HEK293T (cell line): ENCODE data around the gene NTN1.

Source experiments
- CTCF ChIA-PET: fragments of 350-600 bp; formaldehyde crosslinking; extraction: SDS; loops from one replicate; lab custom pipeline; 2021; ENCODE audit warnings: antibody characterized with exemption, inconsistent platforms; lab: Yijun Ruan, JAX
- POLR2A ChIA-PET: fragments of 350-600 bp; formaldehyde crosslinking; extraction: SDS; loops from one replicate; lab custom pipeline; 2020; ENCODE audit warnings: antibody characterized with exemption, inconsistent platforms; lab: Yijun Ruan, JAX
- DNase-seq: peaks from one replicate; pipeline ENCODE4 v3.0.0; 2012; ENCODE audit warnings: mixed read lengths; ENCODE audit errors: extremely low spot score
- ARNT ChIP-seq: fragments of 450-650 bp; IDR thresholded peaks from 2 replicates; pipeline ENCODE4 v1.6.1; 2017; ENCODE audit warnings: mild to moderate bottlenecking
- BHLHE40 ChIP-seq: fragments of 450-650 bp; IDR thresholded peaks from 2 replicates; pipeline ENCODE4 v1.6.1; 2016; ENCODE audit warnings: mild to moderate bottlenecking, moderate library complexity, borderline replicate concordance
- CTBP1 ChIP-seq: fragments of 450-650 bp; IDR thresholded peaks from 2 replicates; pipeline ENCODE4 v1.6.1; 2016; ENCODE audit warnings: borderline replicate concordance
- ELF4 ChIP-seq: fragments of 450-650 bp; IDR thresholded peaks from 2 replicates; pipeline ENCODE4 v1.6.1; 2017; ENCODE audit warnings: antibody characterized with exemption
- FOXA1 ChIP-seq: fragments of 450-650 bp; IDR thresholded peaks from 2 replicates; pipeline ENCODE4 v1.6.1; 2016; ENCODE audit warnings: mild to moderate bottlenecking
- FOXK2 ChIP-seq: fragments of 450-650 bp; IDR thresholded peaks from 2 replicates; pipeline ENCODE4 v1.6.1; 2016; ENCODE audit warnings: mild to moderate bottlenecking
- FOXM1 ChIP-seq: fragments of 450-650 bp; IDR thresholded peaks from 2 replicates; pipeline ENCODE4 v1.6.1; 2017; ENCODE audit warnings: mild to moderate bottlenecking, borderline replicate concordance
- HDGF ChIP-seq: fragments of 450-650 bp; IDR thresholded peaks from 2 replicates; pipeline ENCODE4 v1.6.1; 2017; ENCODE audit warnings: antibody characterized with exemption, borderline replicate concordance
- L3MBTL2 ChIP-seq: fragments of 450-650 bp; conservative IDR thresholded peaks from 2 replicates; pipeline ENCODE4 v1.6.1; 2016; ENCODE audit warnings: mild to moderate bottlenecking
- LEF1 ChIP-seq: fragments of 450-650 bp; IDR thresholded peaks from 2 replicates; pipeline ENCODE4 v1.6.1; 2017; ENCODE audit warnings: mild to moderate bottlenecking, borderline replicate concordance
- NFRKB ChIP-seq: fragments of 450-650 bp; IDR thresholded peaks from 2 replicates; pipeline ENCODE4 v1.6.1; 2016; ENCODE audit warnings: mild to moderate bottlenecking, moderate library complexity
- SP1 ChIP-seq: fragments of 450-650 bp; IDR thresholded peaks from 2 replicates; pipeline ENCODE4 v1.6.1; 2017
- SUZ12 ChIP-seq: fragments of 450-650 bp; IDR thresholded peaks from 2 replicates; pipeline ENCODE4 v1.6.1; 2016; ENCODE audit warnings: mild to moderate bottlenecking
- TARDBP ChIP-seq: fragments of 450-650 bp; IDR thresholded peaks from 2 replicates; pipeline ENCODE4 v1.6.1; 2016
- ZNF384 ChIP-seq: fragments of 450-650 bp; IDR thresholded peaks from 2 replicates; pipeline ENCODE4 v1.6.1; 2016
- TF ChIP-seq, protein P1 (sequence below): fragments of 450-650 bp; IDR thresholded peaks from 2 replicates; pipeline ENCODE4 v1.6.1; 2016

The NTN1 gene

GRCh38 chr17:9131371-9131770 is 110.1 kb downstream of the NTN1 start:
- TF ChIP-seq NFRKB (no peak), LEF1 (no peak), ZNF384 (no peak), SUZ12 (no peak), FOXM1 (no peak), BHLHE40 (no peak), TARDBP (no peak), SP1 (no peak), FOXA1 (no peak), ELF4 (no peak), CTBP1 (no peak), FOXK2 (no peak), ARNT (no peak), HDGF (no peak), L3MBTL2 (no peak)
- TF ChIP-seq, protein P1, sequence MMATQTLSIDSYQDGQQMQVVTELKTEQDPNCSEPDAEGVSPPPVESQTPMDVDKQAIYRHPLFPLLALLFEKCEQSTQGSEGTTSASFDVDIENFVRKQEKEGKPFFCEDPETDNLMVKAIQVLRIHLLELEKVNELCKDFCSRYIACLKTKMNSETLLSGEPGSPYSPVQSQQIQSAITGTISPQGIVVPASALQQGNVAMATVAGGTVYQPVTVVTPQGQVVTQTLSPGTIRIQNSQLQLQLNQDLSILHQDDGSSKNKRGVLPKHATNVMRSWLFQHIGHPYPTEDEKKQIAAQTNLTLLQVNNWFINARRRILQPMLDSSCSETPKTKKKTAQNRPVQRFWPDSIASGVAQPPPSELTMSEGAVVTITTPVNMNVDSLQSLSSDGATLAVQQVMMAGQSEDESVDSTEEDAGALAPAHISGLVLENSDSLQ, result no peak
- ChIA-PET CTCF (no interaction called here), POLR2A (no interaction called here)
- DNase-seq, result no peak

DNA sequence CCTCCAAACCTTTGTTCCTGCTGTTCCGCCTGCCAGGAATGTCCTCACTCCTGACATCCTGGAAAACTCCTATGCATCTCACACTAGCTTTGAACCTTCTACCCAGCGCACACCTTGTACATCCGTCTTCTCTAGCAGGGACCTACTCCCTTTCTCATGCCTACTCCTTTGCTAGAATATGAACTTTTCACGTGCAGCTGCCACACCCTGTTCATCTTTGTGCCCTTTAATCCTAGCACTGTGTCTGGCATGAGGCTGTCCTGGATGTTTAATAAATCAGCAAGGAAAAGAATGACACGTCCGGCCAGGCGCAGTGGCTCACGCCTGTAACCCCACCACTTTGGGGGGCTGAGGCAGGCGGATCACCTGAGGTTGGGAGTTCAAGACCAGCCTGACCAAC is 111.0 kb downstream of the NTN1 start:
- no peak for DNase-seq
- POLR2A ChIA-PET, result no interaction called here
- TF ChIP-seq ELF4 (no peak), L3MBTL2 (no peak), TARDBP (no peak)
- CTCF ChIA-PET, result no interaction called here

GRCh38 chr17:9132944-9133610 is 111.8 kb downstream of the NTN1 start:
- POLR2A ChIA-PET, result interaction anchor here (1.5 kb wide), 1 partner anchor 18 kb away, joined by 4 read pairs; no protein-coding TSS in a partner anchor
- no peak for TF ChIP-seq SP1
- TF ChIP-seq L3MBTL2, result no peak
- no peak for TF ChIP-seq TARDBP
- no peak for TF ChIP-seq FOXM1
- no peak for TF ChIP-seq ELF4
- no peak for TF ChIP-seq SUZ12
- no peak for TF ChIP-seq BHLHE40
- TF ChIP-seq FOXA1, result no peak
- TF ChIP-seq ZNF384, result no peak
- no peak for TF ChIP-seq ARNT
- no peak for TF ChIP-seq NFRKB
- no peak for TF ChIP-seq FOXK2
- no peak for TF ChIP-seq CTBP1
- TF ChIP-seq, protein P1, result no peak
- no peak for TF ChIP-seq LEF1
- TF ChIP-seq HDGF, result no peak
- CTCF ChIA-PET, result interaction anchor here (0.7 kb wide), 1 partner anchor 138 kb away, joined by 3 read pairs; no protein-coding TSS in a partner anchor
- DNase-seq, result no peak

DNA sequence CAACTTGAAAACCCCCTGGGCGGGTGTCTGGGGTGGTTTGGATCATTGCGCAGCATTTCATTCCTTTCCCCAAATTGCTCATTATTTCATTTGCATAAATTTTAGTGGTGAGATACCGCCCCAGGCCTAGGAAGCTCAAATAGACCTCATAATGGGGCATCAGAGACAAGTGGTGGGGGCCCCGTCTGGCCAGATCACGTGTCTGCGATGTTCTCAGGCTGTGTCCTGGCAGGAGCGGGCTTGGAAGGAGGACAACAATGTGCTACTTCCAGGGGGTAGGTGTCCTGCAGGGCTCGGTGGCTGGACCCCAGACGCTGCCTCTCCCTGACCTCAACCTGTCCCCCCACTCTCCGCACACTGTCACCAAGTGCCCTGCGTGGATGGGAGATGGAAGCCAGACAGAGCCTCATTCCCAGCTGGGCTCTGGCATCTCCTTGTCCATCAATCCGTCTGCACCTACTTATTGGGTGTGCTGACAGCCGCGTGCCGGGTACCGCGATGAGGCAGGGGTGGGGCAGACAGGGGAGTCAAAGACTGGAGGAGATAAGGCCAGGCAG is 116.9 kb downstream of the NTN1 start:
- TF ChIP-seq, protein P1, result 0 out of 2 replicates have a peak, but pooled peaks have one; percentile 4
- TF ChIP-seq BHLHE40, result no peak
- ChIA-PET POLR2A (no interaction called here), CTCF (no interaction called here)
- no peak for DNase-seq

DNA sequence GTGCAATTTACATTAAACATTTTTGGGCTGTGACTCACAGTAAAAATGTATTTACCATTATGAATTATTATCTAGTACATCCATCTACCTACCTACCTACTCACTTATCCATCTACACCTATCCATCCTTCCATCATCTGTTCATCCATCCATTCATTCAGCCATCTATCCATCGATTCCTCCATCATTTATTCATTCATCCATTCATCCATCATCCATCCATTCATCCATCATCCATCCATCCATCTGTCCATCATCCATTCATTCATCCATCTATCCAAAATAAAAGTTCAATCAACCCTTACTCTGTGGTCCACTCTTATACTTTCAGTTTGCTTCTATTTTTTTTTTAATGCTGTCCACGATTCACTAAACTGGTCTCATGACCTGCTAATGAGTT is 118.4 kb downstream of the NTN1 start:
- DNase-seq, result no peak
- ChIA-PET POLR2A (no interaction called here), CTCF (no interaction called here)
- TF ChIP-seq, protein P1, result peak; percentile 11; the same call in 1 of the 2 replicates
- no peak for TF ChIP-seq ARNT
- TF ChIP-seq SUZ12, result no peak
- no peak for TF ChIP-seq FOXA1

DNA sequence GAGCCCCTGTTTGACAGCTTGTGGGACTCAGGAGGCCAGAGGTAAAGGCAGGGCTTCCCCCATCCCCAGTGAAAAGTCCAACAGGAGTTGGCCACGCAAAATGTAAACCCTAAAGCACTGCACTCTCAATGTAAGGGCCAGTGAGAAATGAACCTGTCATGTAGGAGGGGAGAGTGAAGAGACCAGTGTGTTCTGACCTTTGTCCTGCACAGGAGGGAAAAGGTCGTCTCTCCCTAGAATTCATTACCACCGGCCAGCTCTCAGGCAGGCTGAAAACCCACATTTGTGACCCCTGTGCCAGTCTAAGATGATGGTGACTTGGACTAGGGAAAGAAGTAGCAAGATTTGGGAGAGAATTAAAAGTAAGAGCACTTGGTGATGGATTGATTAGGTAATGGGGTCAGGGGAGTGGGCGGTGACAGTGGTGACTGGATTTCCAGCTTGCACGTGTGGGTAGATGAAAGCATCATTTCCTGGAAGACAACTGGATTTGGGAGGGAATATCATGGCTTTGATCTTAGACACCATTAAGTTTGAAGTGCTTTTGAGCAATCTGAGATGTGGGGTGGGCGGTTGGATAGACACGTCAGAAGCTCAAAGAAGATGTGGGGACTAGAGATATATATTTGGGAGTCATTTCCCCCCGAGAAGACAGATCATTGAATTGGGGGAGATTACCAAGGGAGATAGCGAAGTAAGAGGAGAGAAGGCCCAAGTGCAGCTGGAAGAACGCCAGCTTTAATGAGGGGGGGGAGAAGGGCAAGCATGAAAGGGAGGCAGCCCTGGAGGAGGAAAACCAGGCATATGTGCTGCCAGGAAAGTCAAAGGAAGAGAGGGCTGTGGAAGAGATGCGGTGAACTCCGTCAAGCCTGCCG is 119.5 kb downstream of the NTN1 start:
- ChIA-PET POLR2A (no interaction called here), CTCF (no interaction called here)
- no peak for TF ChIP-seq BHLHE40
- no peak for TF ChIP-seq HDGF
- no peak for TF ChIP-seq NFRKB
- no peak for TF ChIP-seq FOXK2
- no peak for TF ChIP-seq L3MBTL2
- TF ChIP-seq LEF1, result no peak
- no peak for TF ChIP-seq ELF4
- TF ChIP-seq ZNF384, result no peak
- TF ChIP-seq FOXA1, result no peak
- TF ChIP-seq ARNT, result no peak
- TF ChIP-seq, protein P1, result no peak
- no peak for TF ChIP-seq CTBP1
- no peak for TF ChIP-seq FOXM1
- no peak for TF ChIP-seq SUZ12
- no peak for TF ChIP-seq TARDBP
- no peak for TF ChIP-seq SP1
- no peak for DNase-seq
